Stimulated activated CD4-positive, alpha-beta T cell treated with anti-CD3 and anti-CD28 coated beads, Interleukin-1b, Interleukin-23, amount 100 ng/mL, for 48 hours (primary cell): Measurements from ENCODE around the gene PTBP3.

Experiments
- DNase-seq: peaks from one replicate; pipeline ENCODE4 v3.0.0-alpha.2; 2020

The PTBP3 gene

DNA sequence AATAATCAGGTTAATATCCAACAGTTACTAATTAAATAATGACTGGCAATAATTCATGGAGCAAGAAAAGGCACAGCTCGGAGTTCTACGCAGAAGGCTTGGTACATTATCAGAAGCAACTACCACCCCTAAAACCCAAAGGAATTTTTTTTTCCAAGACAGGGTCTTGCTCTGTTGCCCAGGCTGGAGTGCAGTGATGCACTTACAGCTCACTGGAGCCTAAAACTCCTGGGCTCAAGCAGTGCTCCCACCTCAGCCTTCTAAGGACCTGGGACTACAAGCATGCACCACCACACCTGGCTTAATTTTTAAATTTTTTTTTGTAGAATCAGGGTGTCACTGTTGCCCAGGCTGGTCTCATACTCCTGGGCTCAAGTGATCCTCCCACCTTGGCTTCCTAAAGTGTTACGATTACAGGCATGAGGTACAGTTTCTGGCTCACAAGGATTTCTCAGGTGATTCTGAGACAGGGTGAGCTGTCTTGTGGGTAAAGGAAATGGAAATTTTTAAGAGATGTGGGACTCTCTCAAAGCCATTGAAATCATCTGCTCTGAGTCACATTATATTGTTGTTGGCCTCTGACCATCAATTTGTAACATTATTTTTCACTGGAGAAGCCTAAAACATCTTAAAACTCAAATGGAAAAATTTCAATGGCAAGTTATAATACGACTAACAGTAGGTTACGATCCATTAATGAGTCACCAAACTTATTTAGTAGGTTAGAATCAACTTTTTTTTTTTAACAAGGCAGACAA lies 26.8 kb upstream of the PTBP3 start:
- no peak for DNase-seq

DNA sequence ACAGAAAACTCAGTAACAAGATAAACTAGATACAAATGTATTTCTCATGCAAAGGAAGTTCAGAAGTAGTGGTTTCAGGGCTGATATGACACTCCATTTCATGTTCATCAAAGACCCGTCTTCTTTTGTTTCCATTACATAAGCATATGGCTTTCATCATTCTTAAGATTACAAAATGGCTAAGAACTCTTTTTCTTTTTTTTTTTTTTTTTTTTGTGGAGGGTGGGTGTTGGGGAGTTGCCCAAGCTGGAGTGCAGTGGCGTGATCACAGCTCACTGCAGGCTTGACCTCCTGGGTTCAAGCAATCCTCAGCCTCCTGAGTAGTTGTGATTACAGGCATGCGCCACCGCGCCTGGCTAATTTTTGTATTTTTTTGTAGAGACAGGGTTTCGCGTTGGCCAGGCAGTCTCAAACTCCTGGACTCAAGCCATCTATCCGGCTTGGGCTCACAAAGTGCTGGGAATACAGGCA lies 22.0 kb upstream of the PTBP3 start:
- DNase-seq: no peak

- DNase-seq: no peak
Measured at GRCh38 chr9:112354081-112354743, 20.8 kb upstream of the PTBP3 start.

- DNase-seq: no peak
Measured at GRCh38 chr9:112352209-112352608, 18.8 kb upstream of the PTBP3 start.

GRCh38 chr9:112351184-112351583 lies 17.8 kb upstream of the PTBP3 start:
- DNase-seq: no peak

GRCh38 chr9:112349008-112349333 lies 15.6 kb upstream of the PTBP3 start:
- no peak for DNase-seq

DNA sequence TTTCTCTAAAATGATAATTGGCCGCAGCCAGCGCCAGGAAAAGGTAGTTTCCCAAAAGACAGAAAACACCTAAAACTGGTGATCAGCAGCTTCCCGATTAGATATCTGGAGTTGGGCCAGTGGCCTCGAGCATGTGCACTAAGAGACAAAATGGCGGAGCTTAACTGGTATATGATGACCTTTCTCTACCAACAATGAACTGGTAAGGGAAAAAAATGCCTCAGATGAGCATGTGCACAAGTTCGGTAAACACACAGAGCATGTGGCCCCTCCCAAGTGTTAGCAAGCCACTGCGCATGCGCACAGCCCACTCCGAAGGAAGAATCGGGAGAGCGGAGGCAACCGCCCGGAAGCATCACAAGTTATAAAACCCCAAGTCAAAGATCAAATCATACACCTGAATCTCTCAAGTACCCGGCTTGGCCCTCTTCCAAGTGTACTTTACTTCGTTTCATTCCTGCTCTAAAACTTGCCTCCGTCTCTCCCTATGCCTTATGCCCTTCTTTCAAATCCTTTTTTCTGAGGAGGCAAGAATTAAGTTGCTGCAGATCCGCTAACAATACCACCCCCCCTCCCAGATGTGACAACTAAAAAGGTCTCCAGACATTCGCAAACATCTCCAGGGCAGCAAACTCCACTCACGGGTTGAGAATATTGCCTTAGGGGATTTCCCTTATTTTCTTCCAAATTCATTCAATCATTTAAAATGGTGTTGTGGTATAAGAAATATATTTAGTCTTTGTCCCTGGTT lies 15.0 kb upstream of the PTBP3 start:
- DNase-seq: peak; percentile 83

GRCh38 chr9:112341730-112342129 lies 8.3 kb upstream of the PTBP3 start:
- no peak for DNase-seq

- DNase-seq: no peak
Measured at GRCh38 chr9:112339886-112340285, 6.5 kb upstream of the PTBP3 start.

DNA sequence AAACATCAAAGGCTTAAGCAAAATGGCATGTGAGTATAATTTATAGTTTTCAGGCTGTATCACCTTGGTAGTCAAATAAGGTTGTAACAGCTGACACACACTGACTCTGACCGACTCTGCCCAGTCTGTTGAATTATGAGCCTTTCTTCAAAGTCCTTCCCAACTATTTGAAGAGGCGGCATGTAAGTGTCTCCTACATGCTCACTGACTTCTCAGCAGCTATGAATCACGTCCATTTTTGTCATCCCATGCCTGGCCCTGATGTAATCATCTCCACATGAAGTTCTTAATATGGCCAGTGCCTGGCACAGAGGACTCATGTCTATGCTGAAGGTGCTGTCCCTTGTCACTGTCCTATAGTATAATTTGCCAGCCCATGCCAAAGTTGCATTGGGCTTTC lies 5.1 kb upstream of the PTBP3 start:
- no peak for DNase-seq

GRCh38 chr9:112337547-112337946 lies 4.1 kb upstream of the PTBP3 start:
- no peak for DNase-seq

DNA sequence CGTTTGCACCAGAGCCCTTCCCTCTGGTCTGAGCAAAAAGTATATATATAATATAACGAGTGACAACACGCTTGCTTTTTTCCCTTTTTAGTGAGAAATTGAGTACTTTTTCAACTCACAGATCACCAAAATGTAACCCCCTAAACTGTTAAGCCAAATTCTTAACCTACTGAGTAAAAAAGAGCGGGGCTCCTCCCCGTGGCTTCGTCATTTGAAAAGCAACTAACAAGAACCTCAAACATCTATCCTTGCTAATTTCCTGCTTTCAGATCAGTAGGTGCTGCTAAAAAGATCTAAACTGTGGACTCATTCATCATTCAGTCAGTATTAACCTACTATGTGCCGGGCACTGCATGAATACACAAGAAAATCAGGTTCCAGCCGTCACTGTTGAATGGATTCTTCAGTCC lies 1.0 kb upstream of the PTBP3 start:
- peak; percentile 53 for DNase-seq

DNA sequence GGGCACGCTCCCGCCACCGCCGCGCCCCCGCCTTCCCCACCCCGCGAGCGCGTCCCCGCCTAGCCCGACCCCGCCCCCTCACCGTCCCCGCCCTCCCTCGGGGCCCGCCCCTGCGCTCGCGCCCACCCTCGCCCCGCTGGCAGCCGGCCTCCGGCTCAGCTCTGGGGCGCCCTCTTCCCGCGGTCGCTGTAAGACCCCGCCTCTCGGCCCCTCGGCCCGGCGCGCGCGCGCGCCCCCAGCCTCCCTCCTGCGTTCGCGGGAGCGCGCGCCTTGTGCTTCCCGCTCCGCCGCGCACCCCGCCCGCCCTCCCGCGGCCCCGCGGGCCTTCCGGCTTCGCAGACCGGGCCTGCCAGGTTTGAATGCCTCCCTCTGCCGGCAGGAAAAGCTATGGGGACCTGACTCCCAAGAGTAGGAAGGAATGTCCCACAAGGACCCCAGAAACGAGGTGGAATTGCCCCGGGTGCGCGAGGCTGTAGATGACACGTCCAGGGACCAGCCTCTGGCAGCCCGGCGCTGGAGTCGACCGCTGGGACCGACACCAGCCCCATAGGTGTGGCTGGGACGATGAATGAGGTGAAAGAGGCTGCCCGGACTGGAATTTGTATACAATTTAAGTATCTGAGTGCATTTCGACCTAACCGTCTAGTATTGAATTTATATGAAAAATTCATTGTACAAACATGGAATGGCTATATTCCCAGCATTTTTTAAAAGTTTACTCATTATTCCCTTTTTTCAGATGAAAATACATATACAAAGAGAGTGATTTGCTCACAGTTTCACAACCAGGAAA lies 416 bp upstream of the PTBP3 start:
- peak; percentile 93 for DNase-seq

GRCh38 chr9:112332674-112332976 lies 794 bp downstream of the PTBP3 start:
- DNase-seq: no peak

- DNase-seq: no peak
Measured at GRCh38 chr9:112332214-112332613, 1.2 kb downstream of the PTBP3 start.

DNA sequence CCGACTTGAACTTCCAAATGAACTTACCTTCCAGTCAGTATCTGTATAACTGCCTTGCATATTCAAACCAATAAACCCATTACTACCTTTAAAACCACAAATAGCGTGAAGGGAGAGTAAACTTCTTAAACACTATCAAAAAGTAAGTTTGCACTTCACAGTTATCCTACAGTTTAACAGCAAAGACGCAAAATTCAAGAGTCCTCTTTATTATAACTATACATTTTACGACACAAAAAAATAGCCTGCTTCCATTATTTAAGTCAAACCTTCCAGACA lies 1.8 kb downstream of the PTBP3 start:
- no peak for DNase-seq

DNA sequence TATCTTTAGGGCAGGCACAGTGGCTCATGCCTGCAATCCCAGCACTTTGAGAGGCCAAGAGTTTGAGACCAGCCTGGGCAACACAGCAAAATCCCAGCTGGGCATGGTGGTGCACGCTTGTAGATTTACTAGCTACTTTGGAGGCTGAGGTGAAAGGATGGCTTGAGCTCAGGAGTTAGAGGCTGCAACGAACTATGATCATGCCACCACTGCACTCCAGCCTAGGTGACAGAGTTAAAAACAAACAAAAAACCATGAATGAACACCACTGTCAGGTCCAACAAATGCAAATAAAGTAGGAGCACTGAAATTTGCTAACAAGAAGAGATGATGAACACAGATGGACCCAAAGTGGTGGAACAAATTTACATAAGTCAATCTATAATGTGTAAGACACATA lies 4.9 kb downstream of the PTBP3 start:
- DNase-seq: no peak

GRCh38 chr9:112327718-112328450 lies 5.5 kb downstream of the PTBP3 start:
- no peak for DNase-seq

- DNase-seq: no peak
Measured at GRCh38 chr9:112326194-112326593, 7.2 kb downstream of the PTBP3 start.

GRCh38 chr9:112325600-112325999 lies 7.8 kb downstream of the PTBP3 start:
- no peak for DNase-seq

DNA sequence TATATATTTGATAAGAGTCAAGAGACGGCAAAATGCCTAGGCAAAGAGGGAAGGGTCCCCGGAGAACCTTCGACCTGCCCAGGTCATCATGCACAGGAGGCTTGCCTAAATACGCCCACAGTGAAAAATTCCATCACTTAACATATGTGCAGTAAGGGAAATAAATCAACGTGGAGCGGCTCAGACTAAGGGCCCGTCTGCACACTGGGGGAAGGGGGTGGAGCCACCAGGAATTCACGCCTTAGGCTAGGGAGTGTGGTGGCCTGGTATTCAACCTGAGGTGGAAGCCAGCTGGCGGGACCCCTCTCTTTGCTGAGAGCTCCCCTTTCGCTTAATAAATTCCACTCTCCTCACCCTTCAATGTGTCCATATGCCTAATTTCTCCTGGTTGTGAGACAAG lies 8.3 kb downstream of the PTBP3 start:
- DNase-seq: no peak

DNA sequence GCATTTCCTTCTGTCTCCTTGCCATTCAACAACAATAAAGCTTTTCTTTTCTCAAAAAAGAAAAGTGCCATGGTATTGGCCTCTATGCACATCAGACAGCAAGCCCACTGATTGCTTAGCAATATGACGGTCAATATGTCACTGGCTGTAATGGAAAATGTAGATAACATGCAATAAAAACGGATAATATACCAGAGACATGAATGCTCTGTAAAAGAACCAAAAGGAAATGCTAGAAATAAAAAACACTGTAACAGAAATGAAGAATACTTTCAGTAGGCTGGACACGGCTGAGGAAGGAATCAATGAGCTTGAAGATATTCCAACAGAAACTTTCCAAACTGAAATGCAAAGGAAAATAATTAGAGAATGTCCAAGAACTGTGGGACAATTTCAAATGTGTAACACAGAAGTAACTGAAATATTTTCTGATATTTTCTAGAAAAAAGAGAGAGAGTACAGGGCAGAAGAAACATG lies 10.0 kb downstream of the PTBP3 start:
- no peak for DNase-seq
